ENCODE results near the gene FERMT3.

The FERMT3 gene

GRCh38 chr11:64251016-64251752 lies 44.7 kb downstream of the FERMT3 start, which contains the start of gene PLCB3:
PLCB3 (plus strand) TSS chr11:64251530; CDS start chr11:64251650, 120 bp downstream.
- DNase-seq = peak; percentile 69

DNA sequence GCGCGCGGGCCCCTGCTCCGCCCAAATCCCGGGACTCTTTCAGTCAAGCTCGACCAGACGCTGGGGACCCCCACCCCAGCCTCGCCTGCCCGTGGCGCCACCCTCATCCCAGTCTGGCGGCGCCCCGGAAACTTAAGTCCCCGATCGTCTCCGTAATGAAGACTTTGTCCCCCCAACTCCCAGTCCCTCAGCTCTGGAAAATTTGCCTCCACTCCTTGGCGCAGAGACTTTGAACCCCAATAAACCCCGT lies 45.2 kb downstream of the FERMT3 start:
- DNase-seq = no peak

- DNase-seq = no peak
These were observed 45.7 kb downstream of the FERMT3 start for GRCh38 chr11:64252003-64252872.

DNA sequence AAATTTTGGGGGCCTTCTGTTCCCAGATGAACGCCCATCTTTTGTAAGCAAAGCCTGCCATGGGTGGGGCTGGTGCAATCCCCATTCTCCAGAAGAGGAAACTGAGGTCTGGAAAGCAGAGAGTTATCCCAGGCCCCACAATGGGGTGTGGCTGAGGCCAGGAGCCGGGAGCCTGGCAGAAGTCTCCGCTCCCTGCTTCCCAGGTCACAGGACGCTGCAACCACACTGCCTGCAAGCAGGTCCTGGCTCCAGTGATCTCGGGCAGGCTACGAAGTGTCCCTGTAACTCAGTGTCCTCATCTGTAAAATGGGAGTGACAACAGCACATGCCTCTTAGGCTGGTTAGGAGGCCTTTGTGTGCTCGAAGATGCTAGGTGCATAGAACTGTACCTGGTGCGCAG lies 46.5 kb downstream of the FERMT3 start:
- no peak for DNase-seq

DNA sequence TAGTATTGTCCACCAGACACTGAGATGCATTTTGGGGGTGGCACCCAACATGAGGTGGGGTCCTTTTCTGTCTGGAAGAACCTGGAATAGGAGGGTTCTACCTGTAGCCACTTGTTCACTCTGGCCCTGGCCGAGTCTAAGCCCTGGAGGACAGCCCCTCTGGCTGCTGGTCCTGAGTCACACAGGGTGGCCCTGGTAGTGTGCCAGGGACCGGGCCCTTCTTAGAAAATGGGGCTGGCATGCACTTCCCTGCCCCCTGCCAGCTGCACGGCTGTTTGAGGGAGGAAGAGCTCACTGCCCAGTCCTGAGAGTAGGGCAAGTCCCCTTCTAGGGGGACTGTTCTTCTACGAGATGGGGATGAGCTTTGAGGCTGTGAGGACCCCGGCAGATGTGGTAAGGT lies 47.0 kb downstream of the FERMT3 start:
- DNase-seq = no peak

DNA sequence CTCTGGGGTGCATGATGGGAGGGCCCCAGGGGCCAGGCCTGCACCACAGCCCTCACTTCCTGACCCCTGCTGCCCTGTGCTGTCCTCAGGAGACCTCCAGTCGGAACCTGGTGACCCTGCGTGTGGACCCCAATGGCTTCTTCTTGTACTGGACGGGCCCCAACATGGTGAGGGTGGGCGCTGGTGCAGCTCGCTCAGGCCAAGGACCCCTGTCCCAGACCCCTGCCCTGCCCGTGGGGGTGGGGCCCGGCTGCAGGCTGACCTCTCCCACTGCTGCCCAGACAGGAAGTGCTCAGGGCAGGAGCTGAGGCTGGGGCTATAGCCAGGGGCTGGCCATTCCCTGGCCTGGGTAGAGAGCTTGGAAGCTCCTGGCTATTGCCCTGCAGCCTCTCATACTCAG lies 47.8 kb downstream of the FERMT3 start:
- no peak for DNase-seq

- no peak for DNase-seq
These were observed 48.9 kb downstream of the FERMT3 start for GRCh38 chr11:64255135-64256128.

GRCh38 chr11:64256300-64256699 lies 49.8 kb downstream of the FERMT3 start:
- no peak for DNase-seq

GRCh38 chr11:64258356-64258755 lies 51.8 kb downstream of the FERMT3 start:
- no peak for DNase-seq

DNA sequence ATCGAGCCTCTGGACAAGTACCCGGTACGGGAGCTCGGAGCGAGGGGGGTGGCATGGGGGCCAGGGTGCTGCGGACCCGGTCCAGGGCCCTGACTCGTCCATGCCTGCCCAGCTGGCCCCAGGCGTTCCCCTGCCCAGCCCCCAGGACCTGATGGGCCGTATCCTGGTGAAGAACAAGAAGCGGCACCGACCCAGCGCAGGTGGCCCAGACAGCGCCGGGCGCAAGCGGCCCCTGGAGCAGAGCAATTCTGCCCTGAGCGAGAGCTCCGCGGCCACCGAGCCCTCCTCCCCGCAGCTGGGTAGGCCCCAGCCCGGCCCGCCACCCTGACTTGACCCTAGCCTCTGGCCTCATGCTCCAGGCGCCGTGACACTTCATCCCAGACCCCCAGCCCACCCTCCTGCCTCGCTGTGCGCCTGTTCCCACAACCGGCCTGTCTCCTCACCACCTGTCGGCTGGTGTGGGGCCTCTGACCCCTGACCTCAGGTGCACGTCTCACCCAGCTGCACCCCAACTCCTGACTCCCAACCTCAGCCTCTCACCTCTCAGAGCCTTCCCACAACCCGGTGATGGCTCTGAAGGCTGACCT lies 52.5 kb downstream of the FERMT3 start:
- DNase-seq = no peak

DNA sequence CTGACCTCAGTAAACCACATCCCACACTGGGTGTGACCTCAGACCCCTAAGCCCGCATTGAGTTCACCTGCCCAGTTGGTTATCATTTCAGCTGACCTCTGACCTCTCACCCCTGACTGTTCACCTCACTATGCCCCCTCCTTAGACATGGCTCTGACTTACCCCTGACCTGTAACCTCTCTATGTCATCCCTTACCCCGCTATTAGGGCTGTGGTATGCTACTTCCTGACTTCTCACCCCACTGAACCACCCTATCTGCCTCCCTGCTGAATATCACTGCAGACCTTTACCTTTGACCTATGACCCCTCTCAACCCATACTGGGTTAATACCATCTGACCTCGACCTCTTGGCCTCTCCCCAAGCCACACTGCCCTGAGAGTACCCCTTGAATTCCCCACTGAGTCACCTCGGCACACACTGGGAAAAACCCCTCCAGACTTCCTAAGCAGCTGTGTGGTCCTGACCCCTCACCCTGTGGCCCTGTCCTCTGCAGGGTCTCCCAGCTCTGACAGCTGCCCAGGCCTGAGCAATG lies 53.1 kb downstream of the FERMT3 start:
- DNase-seq = no peak

DNA sequence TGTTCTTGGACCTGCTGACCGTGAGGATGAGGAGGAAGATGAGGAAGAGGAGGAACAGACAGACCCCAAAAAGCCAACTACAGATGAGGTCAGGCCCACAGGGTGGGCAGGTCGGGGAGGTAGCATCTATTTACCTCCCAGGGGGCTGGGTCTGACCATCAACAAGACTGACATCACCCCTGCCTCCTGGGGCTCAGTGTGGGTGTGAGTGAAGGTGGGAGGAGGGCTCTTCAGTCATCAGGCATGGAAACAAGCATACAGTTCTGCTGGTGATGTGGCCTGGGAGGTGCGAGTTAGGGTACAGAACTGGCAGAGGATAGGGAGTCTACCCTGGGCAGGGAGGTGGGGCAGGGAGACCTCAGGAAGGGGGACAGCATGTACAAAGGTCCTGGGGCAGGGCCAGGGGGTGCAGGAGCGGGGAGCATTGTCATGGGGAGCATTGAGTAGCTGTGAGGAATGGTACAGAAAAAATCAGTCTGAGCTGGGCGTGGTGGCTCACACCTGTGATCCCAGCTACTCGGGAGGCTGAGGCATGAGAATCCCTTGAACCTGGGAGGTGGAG lies 53.7 kb downstream of the FERMT3 start:
- DNase-seq = no peak

DNA sequence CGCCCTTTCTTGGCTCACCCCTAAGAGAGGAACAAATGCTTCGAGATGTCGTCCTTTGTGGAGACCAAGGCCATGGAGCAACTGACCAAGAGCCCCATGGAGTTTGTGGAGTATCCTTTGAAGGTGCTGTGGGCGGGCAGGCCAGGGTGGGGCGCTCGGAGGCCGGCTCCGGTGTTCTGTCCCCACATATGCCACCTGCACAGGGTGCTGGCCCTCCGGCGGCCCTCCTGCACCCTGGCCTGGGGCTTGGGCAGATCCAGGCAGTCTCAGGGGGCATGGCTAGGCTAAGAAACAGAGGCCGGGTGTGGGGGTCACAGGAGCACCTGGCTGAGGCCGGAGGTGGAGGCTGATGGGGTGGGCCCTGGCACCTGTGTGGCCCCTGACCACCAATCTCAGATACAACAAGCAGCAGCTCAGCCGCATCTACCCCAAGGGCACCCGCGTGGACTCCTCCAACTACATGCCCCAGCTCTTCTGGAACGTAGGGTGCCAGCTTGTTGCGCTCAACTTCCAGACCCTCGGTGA lies 55.1 kb downstream of the FERMT3 start:
- DNase-seq = no peak

DNA sequence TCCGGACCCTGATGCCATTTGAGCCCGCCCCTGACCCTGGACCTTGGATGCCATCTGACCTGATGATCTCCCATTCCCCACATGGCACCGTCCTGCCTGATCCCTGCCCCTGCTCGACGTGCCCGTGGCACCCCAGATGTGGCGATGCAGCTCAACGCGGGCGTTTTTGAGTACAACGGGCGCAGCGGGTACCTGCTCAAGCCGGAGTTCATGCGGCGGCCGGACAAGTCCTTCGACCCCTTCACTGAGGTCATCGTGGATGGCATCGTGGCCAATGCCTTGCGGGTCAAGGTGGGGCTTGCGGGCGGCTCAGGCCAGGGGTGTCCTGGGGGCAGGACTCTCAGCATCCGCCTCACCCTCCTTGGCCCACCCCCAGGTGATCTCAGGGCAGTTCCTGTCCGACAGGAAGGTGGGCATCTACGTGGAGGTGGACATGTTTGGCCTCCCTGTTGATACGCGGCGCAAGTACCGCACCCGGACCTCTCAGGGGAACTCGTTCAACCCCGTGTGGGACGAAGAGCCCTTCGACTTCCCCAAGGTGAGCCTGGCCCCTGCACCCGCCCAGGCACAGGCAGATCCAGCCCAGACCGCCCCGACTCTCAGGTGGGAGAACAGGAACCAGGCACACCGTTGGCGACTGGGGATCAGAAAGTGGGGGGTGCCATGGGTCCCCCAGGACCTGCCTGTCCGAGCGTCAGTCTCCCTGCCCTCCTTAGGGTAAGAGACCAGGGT lies 55.9 kb downstream of the FERMT3 start:
- no peak for DNase-seq

GRCh38 chr11:64263021-64263946 lies 56.8 kb downstream of the FERMT3 start:
- DNase-seq = no peak

DNA sequence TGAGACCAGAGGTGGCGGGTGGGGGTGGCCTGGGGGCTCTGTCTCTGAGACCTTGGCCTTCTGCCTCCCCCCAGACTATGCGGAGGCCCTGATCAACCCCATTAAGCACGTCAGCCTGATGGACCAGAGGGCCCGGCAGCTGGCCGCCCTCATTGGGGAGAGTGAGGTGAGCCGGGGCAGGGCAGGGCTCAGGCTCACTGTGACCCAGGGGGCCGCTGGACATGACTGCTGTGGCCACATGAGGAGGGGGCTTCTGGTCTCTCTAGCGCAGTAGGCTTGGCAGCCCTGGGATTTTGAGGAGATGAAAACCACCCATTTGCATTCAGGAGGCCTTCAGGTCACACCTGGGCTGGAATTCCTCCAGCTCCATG lies 57.4 kb downstream of the FERMT3 start:
- no peak for DNase-seq

GRCh38 chr11:64264371-64264852 lies 57.9 kb downstream of the FERMT3 start:
- no peak for DNase-seq

DNA sequence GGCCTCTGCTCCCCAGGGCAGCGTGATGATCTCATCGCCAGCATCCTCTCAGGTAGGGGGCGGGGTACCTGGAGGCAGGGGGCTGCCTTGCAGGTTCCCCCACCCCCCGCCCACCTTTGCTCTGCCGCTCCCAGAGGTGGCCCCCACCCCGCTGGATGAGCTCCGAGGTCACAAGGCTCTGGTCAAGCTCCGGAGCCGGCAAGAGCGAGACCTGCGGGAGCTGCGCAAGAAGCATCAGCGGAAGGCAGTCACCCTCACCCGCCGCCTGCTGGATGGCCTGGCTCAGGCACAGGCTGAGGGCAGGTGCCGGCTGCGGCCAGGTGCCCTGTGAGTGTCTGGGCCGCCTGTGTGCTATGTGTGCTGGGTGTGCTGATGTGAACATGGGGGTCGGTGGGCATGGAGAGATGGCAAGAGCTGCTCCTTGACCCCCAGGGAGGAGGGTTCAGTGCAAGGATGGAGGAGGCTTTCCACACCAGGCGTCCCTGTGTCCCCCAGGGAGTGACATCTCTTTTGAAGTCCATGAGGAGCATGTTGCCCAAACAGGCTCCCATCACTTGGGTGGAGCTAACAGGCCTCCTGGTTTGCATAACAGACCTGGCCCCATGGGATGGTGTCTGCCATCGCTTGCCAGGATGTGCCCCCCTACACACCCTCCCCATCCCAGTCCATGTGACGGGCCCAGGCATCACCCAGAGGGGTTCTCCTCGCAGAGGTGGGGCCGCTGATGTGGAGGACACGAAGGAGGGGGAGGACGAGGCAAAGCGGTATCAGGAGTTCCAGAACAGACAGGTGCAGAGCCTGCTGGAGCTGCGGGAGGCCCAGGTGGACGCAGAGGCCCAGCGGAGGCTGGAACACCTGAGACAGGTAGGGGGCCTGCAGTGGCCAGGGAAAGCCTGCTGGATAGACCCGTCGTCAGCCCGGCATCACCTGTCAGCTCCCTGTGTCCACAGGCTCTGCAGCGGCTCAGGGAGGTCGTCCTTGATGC lies 58.9 kb downstream of the FERMT3 start:
- DNase-seq = no peak

- DNase-seq = no peak
These were observed 59.8 kb downstream of the FERMT3 start for GRCh38 chr11:64266339-64266738.

Measured in CD4-positive, alpha-beta T cell treated with Interleukin-21 for 1 hour (primary cell).